KMS-11 (cell line): ENCODE measurements around the gene GSX2.

Experiments used
- H2AFZ ChIP-seq: fragments of 200-600 bp; sonication (generic); 2 replicates; pipeline ENCODE4 v1.6.1; 2016; ENCODE audit warnings: antibody characterized with exemption, mixed run types, low read depth
- H3K27ac ChIP-seq: fragments of 200-600 bp; sonication (generic); 2 replicates; pipeline ENCODE4 v1.6.1; 2016; ENCODE audit warnings: mild to moderate bottlenecking, mixed run types
- H3K27me3 ChIP-seq: fragments of 200-600 bp; sonication (generic); 2 replicates; pipeline ENCODE4 v1.6.1; 2017; ENCODE audit warnings: mild to moderate bottlenecking, low read depth, mixed run types, moderate library complexity; ENCODE audit not compliant: insufficient read depth
- H3K36me3 ChIP-seq: fragments of 200-600 bp; sonication (generic); 2 replicates; pipeline ENCODE4 v1.6.1; 2017; ENCODE audit warnings: mild to moderate bottlenecking, mixed run types; ENCODE audit not compliant: insufficient read depth
- H3K4me1 ChIP-seq: fragments of 200-600 bp; sonication (generic); 2 replicates; pipeline ENCODE4 v1.6.1; 2016; ENCODE audit warnings: mild to moderate bottlenecking, low read depth, mixed run types; ENCODE audit not compliant: poor library complexity, severe bottlenecking
- H3K4me2 ChIP-seq: fragments of 200-600 bp; sonication (generic); 2 replicates; pipeline ENCODE4 v1.7.0; 2016; ENCODE audit warnings: mild to moderate bottlenecking, mixed run types
- H3K4me3 ChIP-seq: fragments of 200-600 bp; sonication (generic); IDR thresholded peaks from 2 replicates; pipeline ENCODE4 v1.6.1; 2017; ENCODE audit warnings: low read depth, low read length, mixed read lengths; ENCODE audit not compliant: insufficient read depth
- H3K79me2 ChIP-seq: fragments of 200-600 bp; sonication (generic); 2 replicates; pipeline ENCODE4 v1.6.1; 2016; ENCODE audit warnings: low read depth, mixed run types; ENCODE audit not compliant: insufficient read depth
- H3K9ac ChIP-seq: fragments of 200-600 bp; sonication (generic); 2 replicates; pipeline ENCODE4 v1.6.1; 2016; ENCODE audit warnings: mild to moderate bottlenecking, mixed run types
- H4K20me1 ChIP-seq: fragments of 200-600 bp; sonication (generic); 2 replicates; pipeline ENCODE4 v1.6.1; 2016; ENCODE audit warnings: mild to moderate bottlenecking, mixed run types; ENCODE audit not compliant: insufficient read depth
- TF ChIP-seq, protein P1 (sequence below): fragments of 200-600 bp; sonication (generic); conservative IDR thresholded peaks from 2 replicates; pipeline ENCODE4 v1.6.1; 2017; ENCODE audit warnings: low read depth, mild to moderate bottlenecking, antibody characterized with exemption, low read length, moderate library complexity, mixed read lengths

Gene GSX2

DNA sequence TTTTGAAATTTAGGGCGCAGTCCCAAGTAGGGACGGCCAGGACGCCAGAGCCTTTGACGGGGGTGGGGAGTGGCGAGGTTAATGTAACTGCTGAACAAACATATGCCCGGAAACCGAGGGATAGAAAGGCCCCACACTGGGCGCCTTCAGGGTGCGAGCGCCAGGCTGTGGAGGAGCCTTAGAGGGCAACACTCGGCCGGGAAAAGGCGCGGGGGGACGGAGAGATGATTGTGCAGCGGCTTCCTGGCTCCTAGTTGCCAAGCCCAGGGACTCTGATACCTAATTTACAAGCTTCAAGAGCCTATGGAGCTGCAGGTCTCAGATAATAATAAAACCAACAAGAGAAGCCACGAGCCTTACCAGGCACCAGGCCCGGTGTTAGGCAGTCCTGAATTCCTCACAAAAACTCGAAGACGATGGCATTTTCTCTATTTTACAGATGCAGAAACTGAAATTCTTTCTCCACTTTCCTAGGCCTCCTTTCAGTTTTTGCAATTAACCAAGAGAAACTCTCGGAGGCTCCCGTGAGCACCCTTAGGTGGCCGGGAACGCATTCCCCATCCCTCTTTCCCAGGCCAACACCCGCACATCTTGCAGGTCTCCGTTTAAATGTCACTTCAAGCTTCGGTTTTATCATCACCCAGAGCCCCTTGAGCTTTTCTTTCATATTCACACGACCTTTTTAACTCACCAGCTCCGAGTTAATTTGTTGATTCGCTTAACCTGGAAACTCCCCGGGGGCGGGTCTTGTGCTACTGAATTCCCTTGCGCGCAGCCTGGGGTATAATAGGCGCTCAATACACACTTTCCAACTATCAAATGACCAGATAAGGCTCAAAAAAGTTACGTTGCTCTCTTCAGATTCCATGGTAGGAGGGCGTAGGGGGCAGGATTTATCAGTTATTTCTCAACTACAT is 6.4 kb upstream of the GSX2 start:
- Histone ChIP-seq H2AFZ (no peak overlapping the region), H3K4me2 (no peak overlapping the region), H3K79me2 (no peaks in the 10 kb centered on the region), H3K4me1 (peaks cover 5% of the 10 kb centered on the region), H3K4me3 (no peak overlapping the region), H3K9ac (no peak overlapping the region), H3K27me3 (no peaks in the 10 kb centered on the region), H3K27ac (no peak overlapping the region), H4K20me1 (no peaks in the 10 kb centered on the region), H3K36me3 (no peaks in the 10 kb centered on the region)
- TF ChIP-seq, protein P1, sequence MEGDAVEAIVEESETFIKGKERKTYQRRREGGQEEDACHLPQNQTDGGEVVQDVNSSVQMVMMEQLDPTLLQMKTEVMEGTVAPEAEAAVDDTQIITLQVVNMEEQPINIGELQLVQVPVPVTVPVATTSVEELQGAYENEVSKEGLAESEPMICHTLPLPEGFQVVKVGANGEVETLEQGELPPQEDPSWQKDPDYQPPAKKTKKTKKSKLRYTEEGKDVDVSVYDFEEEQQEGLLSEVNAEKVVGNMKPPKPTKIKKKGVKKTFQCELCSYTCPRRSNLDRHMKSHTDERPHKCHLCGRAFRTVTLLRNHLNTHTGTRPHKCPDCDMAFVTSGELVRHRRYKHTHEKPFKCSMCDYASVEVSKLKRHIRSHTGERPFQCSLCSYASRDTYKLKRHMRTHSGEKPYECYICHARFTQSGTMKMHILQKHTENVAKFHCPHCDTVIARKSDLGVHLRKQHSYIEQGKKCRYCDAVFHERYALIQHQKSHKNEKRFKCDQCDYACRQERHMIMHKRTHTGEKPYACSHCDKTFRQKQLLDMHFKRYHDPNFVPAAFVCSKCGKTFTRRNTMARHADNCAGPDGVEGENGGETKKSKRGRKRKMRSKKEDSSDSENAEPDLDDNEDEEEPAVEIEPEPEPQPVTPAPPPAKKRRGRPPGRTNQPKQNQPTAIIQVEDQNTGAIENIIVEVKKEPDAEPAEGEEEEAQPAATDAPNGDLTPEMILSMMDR = no peak

DNA sequence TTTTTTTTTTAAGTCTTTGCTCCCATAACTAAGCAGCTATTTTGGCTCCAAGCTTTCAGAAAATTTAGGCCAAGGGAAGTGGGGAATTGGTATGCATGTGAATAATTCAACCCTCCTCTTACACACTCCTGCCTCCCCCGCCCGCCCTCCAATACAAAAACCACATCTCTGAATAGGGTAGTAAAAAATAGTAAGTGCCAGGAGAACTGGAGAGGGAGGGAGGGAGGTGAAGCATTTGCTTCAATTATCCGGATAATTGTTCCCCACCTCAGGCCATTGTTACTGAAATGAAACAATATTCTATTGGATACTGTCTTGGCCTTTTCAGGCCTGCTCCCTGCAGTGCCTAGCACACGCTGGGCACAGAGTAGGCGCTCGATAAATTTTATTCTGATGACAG is 5.5 kb upstream of the GSX2 start:
- H4K20me1 ChIP-seq = no peaks in the 10 kb centered on the region
- TF ChIP-seq, protein P1 = no peak
- no peaks in the 10 kb centered on the region for H3K36me3 ChIP-seq
- peaks cover 5% of the 10 kb centered on the region for H3K4me1 ChIP-seq
- no peak overlapping the region for H3K27ac ChIP-seq
- H3K79me2 ChIP-seq = no peaks in the 10 kb centered on the region
- no peak overlapping the region for H3K4me3 ChIP-seq
- H3K4me2 ChIP-seq = no peak overlapping the region
- no peaks in the 10 kb centered on the region for H3K27me3 ChIP-seq
- no peak overlapping the region for H2AFZ ChIP-seq
- H3K9ac ChIP-seq = no peak overlapping the region

DNA sequence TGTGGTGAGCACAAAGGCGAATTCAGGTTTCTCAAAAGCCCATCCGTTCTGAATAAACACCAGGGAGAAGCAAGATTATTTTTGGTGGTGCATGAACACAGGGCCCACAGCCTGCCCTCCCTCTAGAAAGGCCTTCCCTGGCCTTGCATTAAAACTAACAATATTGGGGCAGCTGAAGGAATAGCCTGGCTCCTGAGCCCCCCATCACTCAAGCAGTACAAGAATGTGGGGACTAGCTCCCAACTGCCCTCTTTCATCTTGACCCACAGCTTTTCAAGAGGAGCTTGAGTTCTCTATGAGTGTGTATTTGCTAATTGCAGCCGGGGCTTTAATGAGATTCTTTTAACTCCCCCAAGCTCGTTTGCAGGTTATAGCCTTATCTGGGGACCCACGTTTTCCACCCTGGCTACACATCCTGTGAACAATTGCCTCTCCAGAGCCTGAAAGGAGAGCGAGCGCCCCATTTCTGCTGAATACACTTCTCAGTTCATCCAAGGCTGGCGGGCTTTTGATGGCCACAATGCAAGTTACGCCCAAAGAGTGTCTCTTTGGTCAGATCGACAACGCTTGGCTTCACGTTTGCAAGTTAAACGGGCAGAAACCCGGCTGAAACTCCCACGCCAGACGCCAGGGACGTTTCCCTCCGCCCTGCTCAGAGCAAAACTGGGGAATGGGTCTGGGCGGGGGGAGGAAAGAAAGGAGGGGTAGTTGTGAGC is 4.7 kb upstream of the GSX2 start:
- no peaks in the 10 kb centered on the region for H3K27me3 ChIP-seq
- peaks cover 5% of the 10 kb centered on the region for H3K4me1 ChIP-seq
- H3K36me3 ChIP-seq = no peaks in the 10 kb centered on the region
- H3K79me2 ChIP-seq = no peaks in the 10 kb centered on the region
- H3K4me2 ChIP-seq = no peak overlapping the region
- no peak overlapping the region for H3K27ac ChIP-seq
- no peaks in the 10 kb centered on the region for H4K20me1 ChIP-seq
- no peak overlapping the region for H3K9ac ChIP-seq
- no peak overlapping the region for H3K4me3 ChIP-seq
- H2AFZ ChIP-seq = no peak overlapping the region
- TF ChIP-seq, protein P1 = no peak

DNA sequence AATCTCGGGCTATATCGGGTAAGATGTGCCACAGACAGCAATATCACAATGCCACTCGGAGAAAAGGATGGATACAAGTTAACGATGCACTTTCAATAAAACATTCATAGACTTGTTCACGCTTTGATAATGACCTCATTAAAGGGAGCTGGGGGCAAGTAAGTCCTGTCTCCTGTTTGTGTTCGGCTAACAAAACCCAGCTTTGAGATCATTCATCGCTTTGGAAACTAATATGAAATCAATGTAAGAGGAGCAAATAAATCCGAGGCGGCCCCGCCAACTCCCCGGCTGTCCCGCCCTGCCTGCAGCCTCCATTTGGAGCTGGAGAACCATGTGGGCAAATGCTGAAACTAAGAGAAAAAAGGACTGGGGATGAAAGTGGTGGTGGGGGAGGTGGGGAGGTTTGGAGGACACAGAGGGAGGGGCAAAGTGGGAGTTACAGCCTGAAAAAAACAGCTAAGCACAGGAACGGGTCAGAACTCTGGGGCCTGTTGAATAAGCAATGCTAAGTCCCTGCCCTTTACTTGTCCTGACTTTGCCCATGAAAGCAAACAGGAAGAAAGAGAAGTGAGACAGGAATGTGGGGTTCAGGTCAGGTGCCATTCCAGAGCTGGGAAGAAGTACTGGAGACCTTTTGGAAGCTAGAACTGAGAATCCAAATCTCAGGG is 3.5 kb upstream of the GSX2 start:
- Histone ChIP-seq H3K79me2 (no peaks in the 10 kb centered on the region), H4K20me1 (no peaks in the 10 kb centered on the region), H3K27ac (no peak overlapping the region), H2AFZ (no peak overlapping the region), H3K4me2 (no peak overlapping the region), H3K36me3 (no peaks in the 10 kb centered on the region), H3K27me3 (no peaks in the 10 kb centered on the region), H3K4me1 (peaks cover 5% of the 10 kb centered on the region), H3K9ac (no peak overlapping the region), H3K4me3 (no peak overlapping the region)
- TF ChIP-seq, protein P1 = no peak
